Vagina (tissue), 2 donors: ENCODE measurements around the gene SRD5A1.

Experiments used
- POLR2A ChIP-seq, 2 donors: fragments of 450-650 bp; IDR thresholded peaks; one replicate each; pipeline ENCODE4 v1.6.1; 2017; ENCODE audit warnings: antibody characterized with exemption in 2 of 2, mild to moderate bottlenecking in 2 of 2, moderate library complexity in 2 of 2
- POLR2AphosphoS5 ChIP-seq, 2 donors: sonication (generic); formaldehyde crosslinking; IDR thresholded peaks; one replicate each; pipeline ENCODE4 v1.9.0; 2017; ENCODE audit warnings: antibody characterized with exemption in 2 of 2, mild to moderate bottlenecking in 2 of 2, low read depth in 1 of 2; ENCODE audit not compliant: insufficient read depth in 1 of 2
- TF ChIP-seq, protein P1 (sequence below), 3 experiments: fragments of 450-650 bp in 2 of 3; fragments of 200-600 bp in 1 of 3; sonication (generic) in 1 of 3; IDR thresholded peaks; one replicate each; pipeline ENCODE4 v1.5.1; 2017 to 2019; ENCODE audit warnings: antibody characterized with exemption in 3 of 3, mild to moderate bottlenecking in 2 of 3, moderate library complexity in 2 of 3

DNA sequence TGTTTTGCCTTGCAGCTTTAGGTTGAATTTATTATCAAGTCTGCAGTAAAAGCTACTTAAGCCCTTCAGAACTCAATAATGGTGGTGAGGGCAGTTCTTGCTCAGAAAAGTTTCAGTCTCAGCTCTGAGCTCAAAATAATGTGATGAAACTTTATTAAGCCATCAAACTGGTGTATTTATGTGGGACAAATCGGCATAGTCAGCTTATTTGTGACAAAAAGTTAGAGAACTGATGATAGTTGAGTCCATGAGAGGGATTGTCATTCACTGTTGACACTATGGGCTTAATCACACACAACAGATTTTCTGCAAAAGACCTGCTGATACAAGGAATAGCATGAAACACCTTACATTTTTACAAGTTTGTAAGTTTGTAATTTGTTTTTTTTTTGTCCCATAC is 9.4 kb downstream of the SRD5A1 start:
- TF ChIP-seq, protein P1, sequence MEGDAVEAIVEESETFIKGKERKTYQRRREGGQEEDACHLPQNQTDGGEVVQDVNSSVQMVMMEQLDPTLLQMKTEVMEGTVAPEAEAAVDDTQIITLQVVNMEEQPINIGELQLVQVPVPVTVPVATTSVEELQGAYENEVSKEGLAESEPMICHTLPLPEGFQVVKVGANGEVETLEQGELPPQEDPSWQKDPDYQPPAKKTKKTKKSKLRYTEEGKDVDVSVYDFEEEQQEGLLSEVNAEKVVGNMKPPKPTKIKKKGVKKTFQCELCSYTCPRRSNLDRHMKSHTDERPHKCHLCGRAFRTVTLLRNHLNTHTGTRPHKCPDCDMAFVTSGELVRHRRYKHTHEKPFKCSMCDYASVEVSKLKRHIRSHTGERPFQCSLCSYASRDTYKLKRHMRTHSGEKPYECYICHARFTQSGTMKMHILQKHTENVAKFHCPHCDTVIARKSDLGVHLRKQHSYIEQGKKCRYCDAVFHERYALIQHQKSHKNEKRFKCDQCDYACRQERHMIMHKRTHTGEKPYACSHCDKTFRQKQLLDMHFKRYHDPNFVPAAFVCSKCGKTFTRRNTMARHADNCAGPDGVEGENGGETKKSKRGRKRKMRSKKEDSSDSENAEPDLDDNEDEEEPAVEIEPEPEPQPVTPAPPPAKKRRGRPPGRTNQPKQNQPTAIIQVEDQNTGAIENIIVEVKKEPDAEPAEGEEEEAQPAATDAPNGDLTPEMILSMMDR (IDR thresholded peaks at IDR 0.05) = no peak
- TF ChIP-seq POLR2A (IDR thresholded peaks at IDR 0.05) (no peak), POLR2AphosphoS5 (IDR thresholded peaks at IDR 0.05; ENCODE audit: insufficient read depth in 1 of 2, low read depth in 1 of 2) (no peak)
